OCI-LY3 (cell line): ENCODE measurements around the gene FCHSD2.

Experiments used
- CTCF ChIP-seq: fragments of 200-600, 300-600 bp; sonication (generic); IDR thresholded peaks from 2 replicates; pipeline ENCODE4 v1.5.1; 2014; ENCODE audit warnings: antibody characterized with exemption, low read length, low read depth
- EZH2phosphoT487 ChIP-seq: fragments of 200-600 bp; shearing (Covaris generic); IDR thresholded peaks from 2 replicates; pipeline ENCODE4 v1.6.1; 2018; ENCODE audit warnings: antibody characterized with exemption, mixed run types, low read depth

GRCh38 chr11:72962084-72962483 lies 180.0 kb downstream of the FCHSD2 start:
- TF ChIP-seq CTCF (no peak), EZH2phosphoT487 (no peak)
